Cardiac muscle cell (in vitro differentiated cells and primary cell): ENCODE results near the gene MRPL2. TPM values are rescaled to one million over a fixed set of nuclear protein-coding genes. Genes with fewer than 3 reads are reported as not detected.

Experiments
- DNase-seq, 2 donors: peaks; one replicate each; pipeline versions ENCODE4 v3.0.0 to v3.0.0-alpha.2; 2010 to 2017; ENCODE audit warnings: low read depth in 1 of 2, low spot score in 1 of 2
- H3K27ac ChIP-seq: fragments of 200-600 bp; sonication (generic); 2 replicates; pipeline ENCODE4 v1.5.1; 2016
- H3K27me3 ChIP-seq: fragments of 200-600 bp; sonication (generic); 2 replicates; pipeline ENCODE4 v1.6.0; 2016; ENCODE audit warnings: control low read depth
- H3K36me3 ChIP-seq: fragments of 200-600 bp; sonication (generic); 2 replicates; pipeline ENCODE4 v1.5.1; 2016; ENCODE audit warnings: control low read depth
- H3K4me1 ChIP-seq: fragments of 200-600 bp; sonication (generic); 2 replicates; pipeline ENCODE4 v1.8.1; 2017; ENCODE audit warnings: low read depth, mild to moderate bottlenecking, mixed run types
- H3K4me3 ChIP-seq: fragments of 200-600 bp; sonication (generic); 2 replicates; pipeline ENCODE4 v1.5.1; 2016; ENCODE audit warnings: mild to moderate bottlenecking
- H3K9me3 ChIP-seq: fragments of 200-600 bp; sonication (generic); 2 replicates; pipeline ENCODE4 v1.5.1; 2017; ENCODE audit warnings: low read depth, mild to moderate bottlenecking, control low read depth
- polyA plus RNA-seq: library from polyadenylated mRNA; unstranded; fragments of >200 nt; fragmentation: Nextera tagmentation; extraction: Ambion mirVana; gene quantifications from 2 replicates; pipeline ENCODE4 v1.2.1, GENCODE V29; 2016
- total RNA-seq: library from RNA; depleted of rRNA; stranded (reverse); fragments of >200 nt; gene quantifications from 2 replicates; pipeline ENCODE4 v1.2.3, GENCODE V29; 2016
- TF ChIP-seq, protein P1 (sequence below): IDR thresholded peaks from 2 replicates; pipeline ENCODE4 v1.5.1; 2012; ENCODE audit warnings: low read depth, mild to moderate bottlenecking, low read length

MRPL2 gene
- total and polyA plus RNA-seq, 2 experiments from 2014 or later: 49.1 to 148 TPM

DNA sequence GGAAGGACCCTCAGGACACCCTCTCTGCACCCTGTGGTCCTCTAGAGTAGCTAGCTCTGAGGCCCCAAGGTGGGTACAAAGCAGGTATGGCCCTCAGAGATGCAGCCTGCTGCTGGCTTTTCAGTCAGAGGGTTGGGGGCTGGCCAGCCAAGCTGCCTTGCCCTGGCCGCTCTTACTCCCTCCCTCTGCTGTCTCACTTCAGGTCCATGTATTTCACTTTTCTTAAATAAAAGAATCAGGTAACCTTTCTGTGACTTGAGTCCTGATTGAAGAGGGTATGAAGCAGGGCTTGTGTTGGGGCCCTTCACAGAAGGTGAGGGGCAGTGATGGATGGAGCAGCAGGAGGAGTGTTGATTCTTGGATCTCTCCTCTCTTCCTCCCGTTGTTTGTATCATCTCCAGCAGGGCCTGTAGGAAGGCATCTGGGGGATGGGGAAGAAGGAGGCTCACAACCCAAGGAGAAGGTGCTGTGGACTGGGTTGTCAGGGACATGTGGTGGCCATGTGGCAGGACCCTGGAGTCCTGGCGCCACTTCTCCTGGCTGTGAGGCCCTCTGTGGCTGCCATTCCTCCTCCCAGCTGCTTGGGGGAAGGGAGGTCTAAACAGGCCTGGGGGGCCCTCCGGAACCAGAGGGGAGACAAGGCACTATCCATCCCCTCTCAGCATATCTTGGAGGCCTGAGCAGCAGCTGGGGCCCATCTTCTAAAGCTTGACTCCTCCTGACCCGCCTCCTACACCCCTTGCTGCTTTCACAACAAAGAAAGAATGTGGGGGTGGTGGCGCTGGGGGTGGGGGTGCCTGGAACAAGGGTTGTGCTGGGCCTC is 15.8 kb upstream of the MRPL2 start:
- Histone ChIP-seq H3K27me3 (no peaks in the 10 kb centered on the region), H3K9me3 (no peaks in the 10 kb centered on the region), H3K36me3 (peaks cover 6% of the 10 kb centered on the region), H3K4me1 (peaks cover 6% of the 10 kb centered on the region), H3K4me3 (no peak overlapping the region), H3K27ac (peak overlapping the region; percentile 42)
- TF ChIP-seq, protein P1, sequence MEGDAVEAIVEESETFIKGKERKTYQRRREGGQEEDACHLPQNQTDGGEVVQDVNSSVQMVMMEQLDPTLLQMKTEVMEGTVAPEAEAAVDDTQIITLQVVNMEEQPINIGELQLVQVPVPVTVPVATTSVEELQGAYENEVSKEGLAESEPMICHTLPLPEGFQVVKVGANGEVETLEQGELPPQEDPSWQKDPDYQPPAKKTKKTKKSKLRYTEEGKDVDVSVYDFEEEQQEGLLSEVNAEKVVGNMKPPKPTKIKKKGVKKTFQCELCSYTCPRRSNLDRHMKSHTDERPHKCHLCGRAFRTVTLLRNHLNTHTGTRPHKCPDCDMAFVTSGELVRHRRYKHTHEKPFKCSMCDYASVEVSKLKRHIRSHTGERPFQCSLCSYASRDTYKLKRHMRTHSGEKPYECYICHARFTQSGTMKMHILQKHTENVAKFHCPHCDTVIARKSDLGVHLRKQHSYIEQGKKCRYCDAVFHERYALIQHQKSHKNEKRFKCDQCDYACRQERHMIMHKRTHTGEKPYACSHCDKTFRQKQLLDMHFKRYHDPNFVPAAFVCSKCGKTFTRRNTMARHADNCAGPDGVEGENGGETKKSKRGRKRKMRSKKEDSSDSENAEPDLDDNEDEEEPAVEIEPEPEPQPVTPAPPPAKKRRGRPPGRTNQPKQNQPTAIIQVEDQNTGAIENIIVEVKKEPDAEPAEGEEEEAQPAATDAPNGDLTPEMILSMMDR: no peak
- DNase-seq: peak in 1 of 2 donors; percentile 96

- Histone ChIP-seq H3K4me3 (no peak overlapping the region), H3K4me1 (no peaks in the 10 kb centered on the region), H3K36me3 (peaks cover 10% of the 10 kb centered on the region), H3K27me3 (no peaks in the 10 kb centered on the region), H3K27ac (no peak overlapping the region), H3K9me3 (no peaks in the 10 kb centered on the region)
- TF ChIP-seq, protein P1: peak; percentile 57
- DNase-seq: peak; percentile 61 to 86
These were observed 10.9 kb upstream of the MRPL2 start for GRCh38 chr6:43070028-43070632.

GRCh38 chr6:43062818-43063217 is 3.6 kb upstream of the MRPL2 start:
- peaks cover 16% of the 10 kb centered on the region for H3K36me3 ChIP-seq
- DNase-seq: no peak
- TF ChIP-seq, protein P1: no peak
- H3K4me3 ChIP-seq: no peak overlapping the region
- H3K9me3 ChIP-seq: no peaks in the 10 kb centered on the region
- H3K4me1 ChIP-seq: peaks cover 9% of the 10 kb centered on the region
- H3K27me3 ChIP-seq: no peaks in the 10 kb centered on the region
- H3K27ac ChIP-seq: no peak overlapping the region

DNA sequence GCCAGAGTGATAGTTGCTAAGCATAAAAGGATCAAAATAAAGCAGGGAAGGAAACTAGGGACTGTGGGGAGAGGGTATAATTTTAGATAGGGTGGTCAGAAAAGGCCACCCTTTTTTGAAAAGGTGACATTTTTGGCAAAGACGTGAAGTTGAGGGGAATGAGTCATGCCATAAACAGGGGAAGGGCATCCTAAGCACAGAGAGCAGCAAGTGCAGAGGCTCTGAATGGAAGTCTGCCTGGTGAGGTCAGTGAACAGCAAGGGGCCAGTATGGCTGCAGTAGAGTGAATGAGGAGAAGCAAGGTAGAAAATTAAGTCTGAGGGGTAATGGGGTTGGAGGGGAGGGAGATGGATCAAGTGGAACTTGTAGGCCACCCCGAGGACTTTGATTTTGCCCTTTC is 2.6 kb upstream of the MRPL2 start:
- no peaks in the 10 kb centered on the region for H3K9me3 ChIP-seq
- TF ChIP-seq, protein P1: no peak
- DNase-seq: no peak
- no peaks in the 10 kb centered on the region for H3K27me3 ChIP-seq
- peaks cover 20% of the 10 kb centered on the region for H3K36me3 ChIP-seq
- H3K4me1 ChIP-seq: peaks cover 9% of the 10 kb centered on the region
- no peak overlapping the region for H3K4me3 ChIP-seq
- no peak overlapping the region for H3K27ac ChIP-seq

DNA sequence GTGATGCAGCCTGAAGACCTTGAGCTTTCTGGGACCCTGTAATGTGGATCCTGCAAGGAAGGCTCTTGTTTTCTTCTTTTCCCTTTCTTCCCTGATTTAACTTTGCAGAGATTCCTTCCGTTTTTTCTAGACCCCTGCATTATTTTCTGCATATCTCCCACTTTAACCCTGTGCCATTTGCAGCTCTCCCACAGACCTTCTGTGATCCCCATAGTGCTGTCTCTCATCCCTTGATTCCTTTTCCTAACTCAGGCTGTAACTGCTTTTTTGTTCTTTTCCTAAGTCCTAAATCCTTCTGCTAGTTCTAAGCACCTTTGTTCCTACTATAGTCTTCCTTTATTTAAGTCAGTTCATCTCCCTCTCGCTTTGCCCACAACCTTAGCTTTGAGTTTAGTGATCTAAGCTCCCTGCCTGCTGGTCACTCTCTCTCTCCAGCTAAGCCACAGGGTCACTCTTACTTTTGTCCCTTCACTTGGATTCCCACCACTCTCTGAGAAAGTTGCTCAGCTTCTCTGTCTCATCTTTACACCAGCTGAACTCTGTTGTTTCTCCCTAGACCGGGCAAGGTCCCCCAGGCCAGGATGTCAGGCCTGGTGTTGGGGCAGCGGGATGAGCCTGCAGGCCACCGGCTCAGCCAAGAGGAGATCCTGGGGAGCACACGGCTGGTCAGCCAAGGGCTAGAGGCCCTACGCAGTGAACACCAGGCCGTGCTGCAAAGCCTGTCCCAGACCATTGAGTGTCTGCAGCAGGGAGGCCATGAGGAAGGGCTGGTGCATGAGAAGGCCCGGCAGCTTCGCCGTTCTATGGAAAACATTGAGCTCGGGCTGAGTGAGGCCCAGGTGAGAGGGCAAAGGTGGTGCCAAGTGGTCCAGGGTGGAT is 1.8 kb upstream of the MRPL2 start:
- H3K4me3 ChIP-seq: peak overlapping the region; percentile 81
- H3K4me1 ChIP-seq: peaks cover 9% of the 10 kb centered on the region
- peaks cover 20% of the 10 kb centered on the region for H3K36me3 ChIP-seq
- H3K27me3 ChIP-seq: no peaks in the 10 kb centered on the region
- DNase-seq: no peak
- H3K27ac ChIP-seq: peak overlapping the region; percentile 91
- TF ChIP-seq, protein P1: no peak
- H3K9me3 ChIP-seq: no peaks in the 10 kb centered on the region
